GM20431 (cell line): Measurements from ENCODE around the gene ASPM.

Experiments used
- in situ Hi-C: fragments of 300-500 bp; cut with MseI, MboI; formaldehyde crosslinking; loops from one replicate; pipeline ENCODE4 v1.15.0; 2020; ENCODE audit warnings: low sequenced_read_pairs; ENCODE audit not compliant: unreplicated experiment

The ASPM gene, protein sequence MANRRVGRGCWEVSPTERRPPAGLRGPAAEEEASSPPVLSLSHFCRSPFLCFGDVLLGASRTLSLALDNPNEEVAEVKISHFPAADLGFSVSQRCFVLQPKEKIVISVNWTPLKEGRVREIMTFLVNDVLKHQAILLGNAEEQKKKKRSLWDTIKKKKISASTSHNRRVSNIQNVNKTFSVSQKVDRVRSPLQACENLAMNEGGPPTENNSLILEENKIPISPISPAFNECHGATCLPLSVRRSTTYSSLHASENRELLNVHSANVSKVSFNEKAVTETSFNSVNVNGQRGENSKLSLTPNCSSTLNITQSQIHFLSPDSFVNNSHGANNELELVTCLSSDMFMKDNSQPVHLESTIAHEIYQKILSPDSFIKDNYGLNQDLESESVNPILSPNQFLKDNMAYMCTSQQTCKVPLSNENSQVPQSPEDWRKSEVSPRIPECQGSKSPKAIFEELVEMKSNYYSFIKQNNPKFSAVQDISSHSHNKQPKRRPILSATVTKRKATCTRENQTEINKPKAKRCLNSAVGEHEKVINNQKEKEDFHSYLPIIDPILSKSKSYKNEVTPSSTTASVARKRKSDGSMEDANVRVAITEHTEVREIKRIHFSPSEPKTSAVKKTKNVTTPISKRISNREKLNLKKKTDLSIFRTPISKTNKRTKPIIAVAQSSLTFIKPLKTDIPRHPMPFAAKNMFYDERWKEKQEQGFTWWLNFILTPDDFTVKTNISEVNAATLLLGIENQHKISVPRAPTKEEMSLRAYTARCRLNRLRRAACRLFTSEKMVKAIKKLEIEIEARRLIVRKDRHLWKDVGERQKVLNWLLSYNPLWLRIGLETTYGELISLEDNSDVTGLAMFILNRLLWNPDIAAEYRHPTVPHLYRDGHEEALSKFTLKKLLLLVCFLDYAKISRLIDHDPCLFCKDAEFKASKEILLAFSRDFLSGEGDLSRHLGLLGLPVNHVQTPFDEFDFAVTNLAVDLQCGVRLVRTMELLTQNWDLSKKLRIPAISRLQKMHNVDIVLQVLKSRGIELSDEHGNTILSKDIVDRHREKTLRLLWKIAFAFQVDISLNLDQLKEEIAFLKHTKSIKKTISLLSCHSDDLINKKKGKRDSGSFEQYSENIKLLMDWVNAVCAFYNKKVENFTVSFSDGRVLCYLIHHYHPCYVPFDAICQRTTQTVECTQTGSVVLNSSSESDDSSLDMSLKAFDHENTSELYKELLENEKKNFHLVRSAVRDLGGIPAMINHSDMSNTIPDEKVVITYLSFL (N-terminal part only)

DNA sequence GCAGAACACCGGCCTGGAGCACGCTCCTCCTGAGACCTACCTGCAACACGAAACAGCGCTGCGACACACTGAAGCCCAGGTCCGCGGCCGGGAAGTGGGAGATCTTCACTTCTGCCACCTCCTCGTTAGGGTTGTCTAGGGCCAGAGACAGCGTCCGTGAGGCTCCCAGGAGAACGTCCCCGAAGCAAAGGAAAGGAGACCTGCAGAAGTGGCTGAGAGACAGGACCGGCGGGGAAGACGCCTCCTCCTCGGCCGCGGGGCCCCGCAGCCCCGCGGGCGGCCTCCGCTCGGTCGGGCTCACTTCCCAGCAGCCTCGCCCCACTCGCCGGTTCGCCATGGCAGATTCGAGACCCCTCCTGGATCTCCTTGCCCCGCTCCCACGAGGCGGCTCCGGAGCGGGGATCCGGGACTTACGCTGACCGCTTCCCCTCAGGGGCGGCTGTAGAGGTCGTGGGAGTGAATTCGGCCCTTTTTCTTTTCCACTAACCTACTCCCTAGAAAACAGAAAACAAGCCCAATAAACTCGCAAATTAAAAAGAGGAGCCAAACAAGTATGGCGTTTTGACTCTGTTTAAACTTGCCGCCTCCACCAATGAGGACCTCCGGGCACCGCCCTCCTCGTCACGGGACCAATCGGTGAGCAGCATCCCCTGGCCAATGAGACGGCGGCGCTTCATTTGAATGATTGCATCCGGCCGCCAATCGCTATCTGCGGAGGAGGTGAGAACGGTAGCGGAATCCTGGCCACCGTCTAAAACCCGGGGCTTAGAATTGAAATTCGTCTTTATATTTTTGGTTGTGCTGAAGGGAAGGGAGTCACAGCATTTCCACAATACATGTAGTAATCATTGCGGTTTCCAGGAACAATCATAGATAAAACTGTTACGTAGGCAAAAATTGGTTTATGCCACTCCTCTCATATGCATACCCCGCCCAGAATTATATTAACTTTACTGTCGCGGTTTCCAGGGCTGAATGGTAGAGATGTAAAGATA is at the start of gene ASPM:
Gene ASPM, minus strand, starts transcription at position 569 of the 995 bp plus-strand sequence. Its CDS starts 232 bp downstream, at position 337.
- in situ Hi-C loops, result no loop called here

DNA sequence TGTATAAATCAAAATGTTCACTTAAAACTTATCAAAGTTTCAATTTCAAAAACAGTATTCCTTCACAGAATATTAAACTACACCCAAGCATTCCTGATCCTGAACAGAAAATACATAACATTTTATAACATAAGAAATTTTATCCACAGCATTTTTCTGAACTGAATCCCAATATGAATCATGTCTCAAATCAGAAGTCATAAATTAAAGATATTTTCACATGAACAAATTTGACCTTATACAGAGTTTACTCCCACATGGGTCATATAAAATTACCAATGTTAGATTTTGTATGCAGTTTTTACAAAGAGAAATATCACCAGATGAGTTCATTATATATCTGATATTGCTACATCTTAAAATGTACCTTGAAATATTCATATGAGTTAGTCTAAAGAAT is 48.6 kb upstream of the ASPM start:
- in situ Hi-C loops, result no loop called here

DNA sequence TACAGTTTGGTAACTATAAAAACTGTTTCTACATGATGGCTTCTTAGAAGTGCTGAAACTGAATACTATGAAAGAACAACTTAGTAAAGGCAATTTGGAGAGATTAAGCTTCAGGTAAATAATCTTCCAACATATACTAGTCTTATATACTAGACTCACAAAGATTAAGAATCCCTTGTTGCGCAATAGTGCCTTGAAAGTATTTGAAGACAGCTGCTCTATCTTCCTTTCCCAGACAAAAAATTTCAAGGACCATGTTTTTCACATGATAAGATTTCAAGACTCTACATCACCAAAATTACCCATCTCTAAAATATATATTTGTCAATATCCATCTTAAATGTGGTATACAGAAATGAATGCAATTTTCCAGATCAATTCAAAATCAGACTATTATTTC is 37.7 kb upstream of the ASPM start:
- in situ Hi-C loops, result no loop called here

DNA sequence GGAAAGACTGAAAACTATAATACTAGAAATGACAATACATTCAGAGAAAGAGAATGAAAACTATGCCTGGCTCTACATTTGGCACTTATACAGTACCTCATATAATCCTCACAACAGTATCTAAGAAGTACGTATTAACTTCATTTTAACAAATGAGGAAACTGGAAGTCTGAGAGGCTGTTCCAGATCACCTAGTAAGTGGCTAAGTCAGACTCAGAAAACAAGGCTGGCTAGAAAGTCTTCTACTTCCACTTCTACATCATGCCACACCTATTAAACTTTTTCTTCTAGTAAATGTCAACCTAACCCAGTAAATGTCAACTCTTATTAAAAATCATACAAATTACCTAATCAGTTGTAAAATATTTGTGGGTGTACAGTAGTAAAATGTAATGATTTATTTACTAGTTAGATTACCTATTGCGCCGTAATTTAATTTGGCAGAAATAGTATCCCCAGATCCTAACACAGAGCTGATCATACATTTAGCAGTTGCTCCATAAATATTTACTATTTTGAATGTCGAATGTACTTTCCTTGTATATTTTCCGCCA is 36.8 kb upstream of the ASPM start:
- in situ Hi-C loops, result no loop called here

DNA sequence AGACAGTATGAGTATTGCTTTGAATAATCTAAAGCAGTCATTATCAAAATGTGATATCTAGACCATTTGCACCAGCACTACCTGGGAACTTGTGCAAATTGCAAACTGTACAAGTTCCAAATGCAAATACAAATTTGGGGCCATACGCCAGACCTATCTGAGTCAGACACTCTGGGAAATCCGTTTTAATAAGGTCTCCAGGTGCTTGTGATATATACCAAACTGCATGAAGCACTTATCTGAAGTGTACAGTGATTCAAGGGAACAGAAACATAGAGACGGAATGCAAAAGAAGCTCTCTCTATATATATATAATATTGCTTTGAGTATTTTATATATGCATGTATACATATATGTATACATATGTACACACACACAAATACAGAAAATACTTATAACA is 36.2 kb upstream of the ASPM start:
- in situ Hi-C loops, result no loop called here

DNA sequence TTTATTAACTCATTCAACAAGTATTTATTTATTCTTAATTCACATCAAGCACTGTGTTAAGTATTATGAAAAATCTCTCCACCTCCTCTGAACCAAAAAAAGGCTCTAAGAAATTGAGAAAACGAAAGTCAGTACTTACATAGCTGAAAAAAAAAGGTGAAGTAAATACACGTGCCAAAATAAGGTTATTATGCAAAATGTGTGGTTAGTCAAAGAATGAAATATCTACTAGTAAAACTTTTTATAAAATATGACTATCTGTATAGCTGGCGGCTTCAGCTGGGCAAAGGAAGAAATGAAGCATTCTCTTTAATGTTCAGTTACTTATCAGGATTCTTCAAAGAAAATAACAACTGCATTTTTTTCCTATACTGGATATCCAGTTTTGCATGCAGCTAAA is 35.5 kb upstream of the ASPM start:
- in situ Hi-C loops, result no loop called here

DNA sequence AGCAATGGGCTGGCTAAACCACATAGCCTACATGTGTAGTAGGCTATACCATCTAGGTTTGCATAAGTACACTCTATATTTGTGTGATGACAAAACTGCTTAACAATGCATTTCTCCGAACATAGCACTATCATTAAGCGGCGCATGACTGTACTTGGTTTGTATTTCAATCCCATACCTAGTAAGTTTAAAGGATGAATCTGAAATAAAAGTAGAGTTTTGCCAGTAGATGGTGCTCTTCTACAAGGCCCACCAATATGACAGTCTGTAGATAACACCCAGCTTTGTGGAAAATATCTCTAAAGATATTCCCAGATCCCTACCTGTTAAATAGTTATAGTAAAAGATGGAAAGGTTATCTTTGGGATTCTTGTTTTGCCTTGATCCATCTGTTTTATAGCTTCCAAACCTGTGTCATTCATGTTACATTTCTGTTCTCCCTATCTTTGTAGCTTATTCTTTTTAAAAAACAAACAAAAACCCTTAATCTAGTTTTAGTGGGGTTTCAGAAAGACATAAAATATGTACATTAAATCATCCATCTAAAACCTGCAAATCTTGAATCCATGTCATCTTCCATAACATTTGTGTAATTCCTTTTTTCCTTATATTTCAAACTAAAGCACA is 33.9 kb upstream of the ASPM start:
- in situ Hi-C loops, result no loop called here

DNA sequence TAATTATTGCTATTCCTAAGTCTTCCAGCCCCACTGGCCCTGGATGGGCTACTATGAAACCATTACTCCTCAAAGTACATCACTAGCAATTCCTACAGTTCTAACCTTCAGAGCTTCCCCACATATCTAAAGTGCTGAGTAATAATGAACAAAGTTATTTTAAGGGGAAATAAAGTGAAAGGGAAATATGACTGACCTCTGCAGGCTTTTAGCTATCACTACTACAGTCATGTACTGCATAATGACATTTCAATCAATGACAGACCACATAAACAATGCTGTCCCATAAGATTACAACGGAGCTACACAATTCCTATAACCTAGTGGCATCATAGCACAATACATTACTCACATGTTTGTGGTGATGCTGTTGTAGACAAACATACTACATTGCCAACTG is 32.5 kb upstream of the ASPM start:
- in situ Hi-C loops, result no loop called here

DNA sequence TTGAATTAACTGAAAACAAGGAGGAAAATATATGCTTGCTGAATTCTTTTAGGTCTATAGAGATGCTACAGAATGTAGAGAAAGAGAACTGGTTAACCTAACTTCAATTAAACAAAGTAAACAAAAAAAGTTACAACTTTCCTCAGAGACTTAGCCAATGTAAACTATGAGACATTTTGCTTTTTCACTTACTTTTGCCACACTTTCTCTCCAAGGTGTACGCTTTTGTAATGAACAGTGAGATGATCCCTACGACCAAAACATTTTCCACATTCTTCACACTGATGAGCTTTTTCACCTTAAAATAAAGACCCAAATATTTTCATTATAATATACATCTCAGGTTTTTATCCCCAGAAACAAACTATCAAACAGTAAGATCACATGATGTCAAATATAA is 28.3 kb upstream of the ASPM start:
- in situ Hi-C loops, result no loop called here

DNA sequence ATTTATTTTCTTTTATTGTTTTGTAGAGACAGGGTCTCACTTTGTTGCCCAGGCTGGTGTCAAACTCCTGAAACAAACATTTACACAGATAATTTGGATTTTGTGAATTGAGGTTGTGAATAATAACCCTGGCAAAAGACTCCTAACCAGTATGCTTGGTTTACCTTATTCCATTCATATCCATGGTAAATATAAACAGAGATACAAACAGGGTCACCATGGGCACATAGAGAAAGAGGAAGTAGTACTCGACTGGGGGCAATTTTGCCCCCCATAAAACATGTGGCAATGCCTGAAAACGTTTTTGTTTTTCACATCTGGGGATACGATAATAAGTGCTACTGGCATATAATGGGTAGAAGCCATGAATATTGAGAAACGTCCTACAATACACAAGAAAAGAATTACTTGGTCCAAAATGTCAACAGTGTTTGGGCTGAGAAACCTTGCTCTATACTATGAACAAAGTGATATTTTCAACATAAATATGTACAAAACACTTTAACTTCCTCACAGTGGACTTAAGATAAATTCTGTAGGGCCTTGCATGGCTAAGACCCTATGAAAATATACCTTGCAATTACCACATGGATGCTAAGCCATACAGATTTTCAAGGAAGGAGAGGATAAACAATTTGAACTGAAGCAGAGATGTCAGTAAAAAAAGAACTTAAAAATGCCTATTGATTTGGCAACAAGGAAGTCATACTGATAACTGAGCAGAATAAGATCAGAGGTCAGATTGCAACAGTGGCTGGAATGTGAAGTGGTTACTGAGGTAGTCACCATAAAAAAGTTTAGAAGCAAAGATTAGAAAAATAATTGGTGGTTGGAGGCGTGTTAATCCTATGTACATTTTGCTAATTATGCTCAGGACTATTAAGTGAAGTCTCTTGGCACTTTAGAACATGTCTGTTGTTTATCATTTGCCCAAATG is 27.4 kb upstream of the ASPM start:
- in situ Hi-C loops, result no loop called here

DNA sequence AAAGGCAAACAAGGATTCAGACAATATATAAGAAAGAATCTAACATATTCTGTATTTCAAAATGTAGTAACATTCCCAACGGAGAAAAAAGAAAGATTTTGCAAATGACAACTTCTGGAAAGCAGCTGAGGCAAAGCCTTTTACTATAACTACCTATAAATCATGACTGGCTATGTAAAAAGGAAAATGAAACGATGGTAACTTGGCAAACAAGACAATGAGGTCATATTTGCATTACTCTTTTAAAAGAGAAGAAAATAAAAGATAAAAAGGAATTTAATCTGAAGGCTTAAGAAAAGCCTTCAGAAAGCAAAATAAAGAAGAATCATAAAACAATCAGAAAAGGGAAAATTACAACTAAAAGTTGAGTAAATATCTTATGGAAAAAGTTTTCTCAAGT is 25.1 kb upstream of the ASPM start:
- in situ Hi-C loops, result no loop called here

DNA sequence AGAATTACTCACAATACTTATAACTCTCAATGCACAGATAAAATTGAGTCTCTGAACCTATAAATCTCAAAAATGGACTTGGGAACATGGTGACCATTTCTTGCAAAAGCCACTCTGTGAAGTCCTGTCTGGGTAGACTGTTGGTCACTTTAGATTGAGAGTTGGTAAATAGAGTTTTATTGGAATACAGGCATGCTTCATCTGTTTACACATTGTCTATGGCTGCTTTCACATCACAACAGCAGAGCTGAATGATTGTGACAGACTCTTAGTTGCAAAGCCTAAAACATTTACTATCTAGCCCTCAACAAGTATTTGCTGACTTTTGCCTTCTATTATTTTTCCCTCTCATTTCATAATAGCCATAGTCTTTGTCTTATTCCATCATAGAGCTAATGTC is 24.1 kb upstream of the ASPM start:
- in situ Hi-C loops, result no loop called here

DNA sequence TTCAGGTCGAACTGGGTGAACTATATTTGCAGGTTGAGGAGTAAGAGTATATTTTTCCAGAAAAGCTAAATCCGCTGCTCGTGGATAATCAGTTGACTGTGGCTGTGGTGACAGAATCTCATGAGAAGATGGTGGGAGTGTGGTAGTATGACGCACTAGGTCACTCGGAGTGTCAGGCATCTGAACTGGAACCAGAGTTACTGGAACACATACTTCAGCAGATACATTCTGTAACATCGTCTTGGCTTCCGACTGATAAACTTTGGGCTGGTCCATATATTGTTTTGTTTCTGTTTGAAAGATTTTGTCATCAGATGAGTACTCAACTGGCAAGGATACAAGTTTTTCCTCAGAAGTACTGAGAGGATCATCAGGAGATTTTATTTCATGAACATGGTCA is 13.0 kb upstream of the ASPM start:
- in situ Hi-C loops, result no loop called here

DNA sequence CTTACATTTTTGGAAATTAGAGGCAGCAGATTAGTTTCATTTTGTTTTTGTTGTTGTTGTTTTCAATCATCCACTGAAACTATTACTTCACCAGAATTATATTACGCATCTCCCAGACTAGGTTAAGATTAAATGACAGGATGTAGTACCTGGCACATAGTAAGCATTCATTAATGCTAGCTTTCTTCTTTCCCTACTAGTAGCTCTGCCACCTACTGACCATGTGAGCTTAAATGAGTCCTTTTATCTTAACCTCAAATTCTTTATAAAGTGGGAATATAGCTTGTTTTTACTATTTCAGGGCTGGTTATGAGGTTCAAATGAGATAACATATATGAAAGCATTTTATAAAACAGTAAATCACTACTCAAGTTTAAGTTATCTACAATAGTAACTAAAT is 10.2 kb upstream of the ASPM start:
- in situ Hi-C loops, result no loop called here

DNA sequence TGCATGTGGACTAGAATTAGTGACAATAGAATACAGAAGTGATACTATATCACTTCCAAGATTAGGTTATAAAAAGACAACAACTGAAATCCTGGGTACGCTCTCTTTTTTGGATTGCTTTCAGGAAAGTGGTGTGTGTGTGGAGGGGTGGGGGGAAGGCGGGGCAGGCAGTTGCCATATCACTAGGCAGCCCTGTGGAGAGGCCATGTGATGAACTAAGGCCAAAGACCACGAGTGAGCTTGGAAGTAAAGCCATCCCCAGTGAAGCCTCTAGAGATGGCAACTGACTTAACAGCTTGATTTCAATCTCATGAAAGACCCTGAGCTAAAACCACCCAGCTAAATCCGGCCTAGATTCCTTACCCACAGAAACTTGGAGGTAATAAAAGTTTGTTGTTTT is 6.2 kb upstream of the ASPM start:
- in situ Hi-C loops, result no loop called here

DNA sequence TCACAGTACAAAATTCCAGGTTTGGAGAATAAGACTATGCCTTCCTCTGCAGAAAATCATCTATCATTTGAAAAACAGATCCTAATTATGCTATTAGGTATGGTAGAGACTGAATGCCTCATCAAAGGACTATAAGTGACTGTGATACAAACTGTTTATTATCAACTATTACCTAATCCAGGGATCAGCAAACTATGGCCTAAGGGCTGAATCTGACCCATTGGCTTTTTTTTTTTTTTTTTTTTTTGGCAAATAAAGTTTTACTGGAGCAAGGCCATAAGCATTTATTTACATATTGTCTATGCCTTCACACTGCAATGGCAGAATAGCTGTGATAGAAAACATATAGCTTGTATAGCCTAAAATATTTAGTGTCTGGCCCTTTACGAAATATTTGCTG is 4.7 kb upstream of the ASPM start:
- in situ Hi-C loops, result no loop called here

DNA sequence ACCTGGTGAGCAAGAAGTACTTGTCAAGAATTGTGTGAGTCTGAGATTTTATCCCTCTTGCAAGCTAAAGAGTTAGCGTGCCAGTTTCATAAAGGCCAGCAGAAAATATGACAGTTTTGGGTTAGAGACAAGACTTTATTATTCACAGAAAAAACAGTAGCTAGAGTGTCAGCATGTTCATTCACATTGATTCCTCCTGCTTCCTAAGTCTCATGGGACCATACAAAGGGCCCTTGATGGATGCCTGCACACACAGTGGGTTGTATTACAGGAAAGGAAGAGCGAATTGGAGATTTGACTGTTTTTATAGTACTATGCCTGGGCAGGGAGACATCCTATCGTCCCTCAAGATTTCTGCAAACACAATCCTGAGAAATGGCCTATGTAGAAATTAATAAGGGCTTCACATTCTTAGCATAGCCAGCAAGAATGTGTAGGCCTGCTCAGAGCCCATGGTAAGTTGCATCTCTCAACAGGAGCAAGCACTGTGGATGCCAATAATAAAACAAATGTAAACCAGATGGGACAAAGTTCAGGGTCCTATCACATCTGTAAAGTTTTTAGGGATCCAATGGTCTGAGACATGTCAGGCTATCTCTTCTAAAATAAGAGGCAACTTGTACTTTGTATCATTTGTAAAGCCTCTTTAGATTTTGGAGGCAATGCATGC is 4.0 kb upstream of the ASPM start:
- in situ Hi-C loops, result no loop called here
